Kasumi-1 (cell line): Measurements from ENCODE around the gene RND1.
"Not testable (repeated sequence)": the region's sequence is repeated elsewhere in the genome, so short reads cannot be mapped to it uniquely, and the experiment has no call there.

Experiments
- DNase-seq, 2 experiments: peaks; one replicate each; lab custom pipeline; 2025; lab: John Stamatoyannopoulos, UW

The RND1 gene

GRCh38 chr12:48865281-48866051 lies at the start of gene RND1:
TSS of gene RND1 (minus strand) at chr12:48865870. CDS start at chr12:48865767, 103 bp downstream.
- peak; percentile 91 to 92 for DNase-seq

- DNase-seq: no peak
Observed at GRCh38 chr12:48910196-48910595, 44.5 kb upstream of the RND1 start.

GRCh38 chr12:48909698-48910097 lies 44.0 kb upstream of the RND1 start:
- not testable (repeated sequence) for DNase-seq

GRCh38 chr12:48907245-48907644 lies 41.6 kb upstream of the RND1 start:
- DNase-seq: no peak

- DNase-seq: peak; percentile 91 to 97
Observed at GRCh38 chr12:48903982-48904411, 38.3 kb upstream of the RND1 start.

GRCh38 chr12:48903363-48903981 lies 37.8 kb upstream of the RND1 start:
- DNase-seq: no peak

- no peak for DNase-seq
Observed at GRCh38 chr12:48901278-48901677, 35.6 kb upstream of the RND1 start.

- DNase-seq: no peak
Observed at GRCh38 chr12:48899651-48900050, 34.0 kb upstream of the RND1 start.

- no peak for DNase-seq
Observed at GRCh38 chr12:48894271-48894670, 28.6 kb upstream of the RND1 start.

GRCh38 chr12:48890657-48891418 lies 25.2 kb upstream of the RND1 start:
- peak; percentile 68 to 69 for DNase-seq

GRCh38 chr12:48889679-48890078 lies 24.0 kb upstream of the RND1 start:
- DNase-seq: no peak

GRCh38 chr12:48883305-48884161 lies 17.9 kb upstream of the RND1 start:
- no peak for DNase-seq

GRCh38 chr12:48882972-48883304 lies 17.3 kb upstream of the RND1 start:
- no peak for DNase-seq

GRCh38 chr12:48882315-48882687 lies 16.6 kb upstream of the RND1 start:
- no peak for DNase-seq

GRCh38 chr12:48881686-48882314 lies 16.1 kb upstream of the RND1 start:
- DNase-seq: no peak

GRCh38 chr12:48880647-48881046 lies 15.0 kb upstream of the RND1 start:
- DNase-seq: no peak

- no peak for DNase-seq
Observed at GRCh38 chr12:48878548-48878947, 12.9 kb upstream of the RND1 start.

GRCh38 chr12:48875944-48876515 lies 10.4 kb upstream of the RND1 start:
- DNase-seq: no peak

GRCh38 chr12:48873534-48873933 lies 7.9 kb upstream of the RND1 start:
- DNase-seq: not testable (repeated sequence)

GRCh38 chr12:48873096-48873495 lies 7.4 kb upstream of the RND1 start:
- no peak for DNase-seq

GRCh38 chr12:48869191-48869590 lies 3.5 kb upstream of the RND1 start:
- DNase-seq: no peak
